GOT3 (cell line): Measurements from ENCODE around the gene SMOC1.

ENCODE experiments used
- DNase-seq: peaks from one replicate; lab custom pipeline; 2025; ENCODE audit warnings: mixed read lengths; lab: John Stamatoyannopoulos, UW

SMOC1 gene

GRCh38 chr14:70045310-70045709 is 166.1 kb downstream of the SMOC1 start:
- DNase-seq, result no peak

- no peak for DNase-seq
Measured at GRCh38 chr14:70045844-70046535, 166.8 kb downstream of the SMOC1 start.

- DNase-seq, result no peak
Measured at GRCh38 chr14:70047598-70048312, 168.5 kb downstream of the SMOC1 start.

GRCh38 chr14:70048313-70048654 is 169.1 kb downstream of the SMOC1 start:
- no peak for DNase-seq

GRCh38 chr14:70049605-70050004 is 170.4 kb downstream of the SMOC1 start:
- DNase-seq, result no peak

- no peak for DNase-seq
Measured at GRCh38 chr14:70050136-70050535, 170.9 kb downstream of the SMOC1 start.

- DNase-seq, result no peak
Measured at GRCh38 chr14:70052990-70053389, 173.8 kb downstream of the SMOC1 start.

GRCh38 chr14:70057519-70058136 is 178.4 kb downstream of the SMOC1 start:
- DNase-seq, result no peak

- no peak for DNase-seq
Measured at GRCh38 chr14:70059545-70059944, 180.3 kb downstream of the SMOC1 start.

GRCh38 chr14:70061108-70061507 is 181.9 kb downstream of the SMOC1 start:
- DNase-seq, result no peak

- DNase-seq, result no peak
Measured at GRCh38 chr14:70064136-70064865, 185.1 kb downstream of the SMOC1 start.

GRCh38 chr14:70067810-70068209 is 188.6 kb downstream of the SMOC1 start:
- no peak for DNase-seq

GRCh38 chr14:70069186-70069585 is 190.0 kb downstream of the SMOC1 start:
- no peak for DNase-seq

GRCh38 chr14:70073924-70074566 is 194.8 kb downstream of the SMOC1 start:
- DNase-seq, result no peak

GRCh38 chr14:70077005-70077404 is 197.8 kb downstream of the SMOC1 start:
- no peak for DNase-seq

GRCh38 chr14:70077720-70078119 is 198.5 kb downstream of the SMOC1 start:
- DNase-seq, result no peak

- DNase-seq, result no peak
Measured at GRCh38 chr14:70078329-70078728, 199.1 kb downstream of the SMOC1 start.

GRCh38 chr14:70080076-70080475 is 200.9 kb downstream of the SMOC1 start:
- DNase-seq, result no peak
